Inferior parietal cortex (tissue), 1 donor: ENCODE measurements around the gene RABIF.
"Not testable (repeated sequence)": the region's sequence is repeated elsewhere in the genome, so short reads cannot be mapped to it uniquely, and the experiment has no call there.

Experiments used
- DNase-seq: peaks from one replicate; pipeline ENCODE4 v3.0.0-alpha.2; 2016; ENCODE audit errors: extremely low spot score

The RABIF gene

DNA sequence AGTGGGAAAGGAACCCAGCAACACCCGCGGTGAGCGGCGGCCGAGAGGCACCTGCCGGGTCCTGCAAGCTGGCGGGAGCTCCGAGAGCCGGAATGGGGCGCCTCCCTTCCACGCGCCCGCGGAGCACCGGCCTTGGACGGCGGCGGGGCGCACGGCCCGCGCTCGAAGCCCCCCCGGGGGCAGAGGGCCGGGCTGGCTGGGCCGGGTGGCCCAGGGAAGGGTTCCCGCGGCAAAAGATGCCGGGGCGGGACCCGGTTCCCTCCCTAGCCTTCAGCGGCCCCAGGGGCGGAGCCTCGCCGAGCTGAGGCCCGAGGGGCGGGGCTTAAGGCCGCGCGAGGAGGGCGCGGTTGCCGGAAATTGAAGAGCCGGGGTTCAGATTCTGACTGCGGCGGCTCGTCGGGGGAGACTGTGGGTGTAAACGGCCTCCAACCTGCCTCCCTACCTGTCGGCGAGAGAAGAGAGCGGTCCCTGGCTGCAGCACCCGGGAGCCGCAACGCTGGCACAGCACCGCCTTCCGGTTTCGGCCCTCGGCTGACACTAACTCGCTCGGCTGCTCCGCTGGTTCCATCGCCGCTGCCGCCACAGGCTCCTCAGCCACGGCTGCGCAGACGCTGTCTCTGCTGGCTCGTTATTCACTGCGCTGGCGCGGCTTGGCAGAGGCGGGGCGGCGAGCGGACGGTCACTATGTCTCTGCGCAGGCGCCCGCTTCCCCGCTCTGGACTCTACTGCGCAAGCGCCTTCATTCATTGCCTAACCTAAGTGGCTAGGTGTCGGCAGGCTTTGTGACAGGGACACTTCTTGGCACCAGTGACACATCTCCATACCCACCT is at the start of gene RABIF:
Gene RABIF (minus strand): TSS at position 619 of the 830 bp plus-strand sequence. CDS start 51 bp downstream, at position 568.
- peak; percentile 99 for DNase-seq

DNA sequence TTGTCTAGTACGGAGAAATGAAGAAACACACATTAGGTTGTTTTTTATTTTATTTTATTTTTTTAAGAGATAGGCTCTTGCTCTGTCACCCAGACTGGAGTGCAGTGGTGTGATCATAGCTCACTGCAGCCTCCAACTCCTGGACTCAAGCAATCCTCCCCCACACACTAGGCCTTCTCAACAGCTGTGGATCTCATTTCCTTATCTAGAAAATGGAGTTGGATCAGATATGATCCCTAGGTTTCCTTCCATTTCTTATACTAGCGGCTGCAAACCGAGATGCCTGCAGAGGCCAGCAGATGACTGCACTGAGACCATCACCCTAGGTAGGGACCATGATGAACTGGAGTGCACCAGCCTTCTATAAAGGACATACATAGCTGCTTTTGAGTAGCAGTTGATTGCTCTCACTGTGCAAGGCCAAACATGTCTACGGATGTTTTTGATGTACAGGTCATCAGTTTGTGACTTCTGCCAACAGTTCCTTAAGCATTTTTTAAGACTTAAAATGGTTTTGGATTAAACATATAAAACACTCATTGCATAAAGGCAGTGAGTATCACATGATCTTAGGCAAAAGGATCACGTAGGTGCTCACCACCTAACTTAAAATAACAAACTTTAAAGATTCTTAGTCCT is 49.5 kb upstream of the RABIF start:
- no peak for DNase-seq

DNA sequence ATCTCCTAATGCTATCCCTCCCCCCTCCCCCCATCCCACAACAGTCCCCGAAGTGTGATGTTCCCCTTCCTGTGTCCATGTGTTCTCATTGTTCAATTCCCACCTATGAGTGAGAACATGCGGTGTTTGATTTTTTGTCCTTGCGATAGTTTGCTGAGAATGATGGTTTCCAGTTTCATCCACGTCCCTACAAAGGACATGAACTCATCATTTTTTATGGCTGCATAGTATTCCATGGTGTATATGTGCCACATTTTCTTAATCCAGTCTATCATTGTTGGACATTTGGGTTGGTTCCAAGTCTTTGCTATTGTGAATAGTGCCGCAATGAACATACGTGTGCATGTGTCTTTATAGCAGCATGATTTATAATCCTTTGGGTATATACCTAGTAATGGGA is 47.5 kb upstream of the RABIF start:
- not testable (repeated sequence) for DNase-seq

DNA sequence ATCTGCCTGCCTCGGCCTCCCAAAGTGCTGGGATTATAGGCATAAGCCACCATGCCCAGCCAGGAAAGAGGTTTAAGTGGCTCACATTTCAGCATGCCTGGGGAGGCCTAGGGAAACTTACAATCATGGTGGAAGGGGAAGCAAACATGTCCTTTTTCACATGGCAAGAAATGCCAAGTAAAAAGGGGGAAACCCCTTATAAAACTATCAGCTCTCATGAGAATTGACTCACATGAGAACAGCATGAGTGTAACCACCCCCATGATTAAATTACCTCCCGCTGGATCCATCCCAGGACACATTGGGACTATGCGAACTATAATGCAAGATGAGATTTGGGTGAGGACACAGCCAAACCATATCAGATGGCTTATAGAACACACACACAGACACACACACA is 46.9 kb upstream of the RABIF start:
- DNase-seq = no peak

DNA sequence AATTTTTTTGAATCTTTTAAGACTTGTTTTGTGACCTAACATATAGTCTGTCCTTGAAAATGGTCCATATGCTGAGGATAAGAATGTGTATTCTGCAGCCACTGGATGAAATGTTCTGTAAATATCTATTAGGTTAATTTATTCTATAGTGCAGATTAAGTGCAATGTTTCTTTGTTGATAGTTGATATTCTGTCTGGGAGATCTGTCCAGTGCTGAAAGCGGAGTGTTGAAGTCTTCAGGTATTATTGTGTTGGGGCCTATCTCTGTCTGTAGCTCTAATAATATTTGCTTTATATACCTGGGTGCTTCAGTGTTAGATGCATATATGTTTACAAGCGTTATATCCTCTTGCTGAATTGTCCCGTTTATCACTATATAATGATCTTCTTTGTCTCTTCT is 45.8 kb upstream of the RABIF start:
- no peak for DNase-seq

DNA sequence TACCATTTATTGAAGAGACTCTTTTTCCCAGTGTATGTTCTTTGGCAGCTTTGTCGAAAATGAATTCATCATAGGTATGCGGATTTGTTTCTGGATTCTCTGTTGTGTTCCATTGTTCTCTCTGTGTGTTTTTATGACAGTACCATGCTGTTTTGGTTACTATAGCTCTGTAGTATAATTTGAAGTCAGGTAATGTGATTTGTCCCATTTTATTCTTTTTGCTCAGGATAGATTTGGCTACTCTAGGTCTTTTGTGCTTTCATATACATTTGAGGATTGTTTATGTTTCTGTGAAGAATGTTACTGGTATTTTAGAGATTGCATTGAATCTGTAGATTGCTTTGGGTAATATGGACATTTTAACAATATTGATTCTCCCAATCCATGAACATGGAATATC is 43.5 kb upstream of the RABIF start:
- DNase-seq = no peak

DNA sequence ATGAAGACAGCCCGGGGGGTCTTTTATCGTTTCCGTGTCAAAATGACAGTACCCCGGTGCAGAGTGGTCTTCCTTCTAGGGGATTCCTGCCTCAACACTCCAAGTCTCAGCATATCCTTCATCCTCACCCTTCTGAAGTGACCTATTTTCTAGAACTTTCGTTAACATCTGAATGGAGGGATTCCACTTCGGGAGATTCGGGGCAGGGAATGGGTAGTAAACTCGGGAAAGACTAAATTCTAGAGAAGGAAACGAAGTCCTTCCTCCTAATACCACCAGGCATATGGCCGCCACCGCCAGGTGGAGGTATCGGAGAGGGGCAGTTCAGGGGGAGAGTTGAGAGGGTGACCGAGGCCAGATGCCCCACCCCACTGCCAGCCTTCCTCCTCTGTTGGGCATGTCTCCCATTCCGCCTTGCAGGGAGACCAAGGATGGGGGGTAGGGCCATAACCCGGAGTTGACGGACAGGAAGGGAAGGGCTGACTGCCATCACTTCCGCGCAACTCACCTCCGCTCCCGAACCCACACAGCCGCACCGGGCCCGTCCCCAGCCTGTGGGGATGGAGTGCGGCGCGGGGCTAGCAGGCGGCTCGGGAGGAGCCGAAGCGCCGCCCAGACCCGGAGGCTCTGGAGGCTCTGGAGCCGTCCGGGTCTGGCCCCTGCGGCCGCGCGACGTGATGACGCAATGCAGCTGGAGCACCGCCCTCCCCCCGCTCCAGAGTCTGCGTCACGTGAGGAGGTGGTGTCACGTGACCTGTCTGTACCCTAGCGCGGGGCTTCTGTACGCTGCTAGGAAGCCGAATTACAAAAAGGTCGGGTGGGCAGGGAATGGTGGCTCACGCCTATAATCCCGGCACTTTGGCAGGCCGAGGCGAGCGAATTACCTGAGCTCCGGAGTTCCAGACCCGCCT is 37.9 kb upstream of the RABIF start, which contains the start of gene KLHL12:
Gene KLHL12 (minus strand): TSS at position 654 of the 911 bp plus-strand sequence. CDS start 2,072 bp downstream, outside the sequence.
- peak; percentile 96 for DNase-seq

DNA sequence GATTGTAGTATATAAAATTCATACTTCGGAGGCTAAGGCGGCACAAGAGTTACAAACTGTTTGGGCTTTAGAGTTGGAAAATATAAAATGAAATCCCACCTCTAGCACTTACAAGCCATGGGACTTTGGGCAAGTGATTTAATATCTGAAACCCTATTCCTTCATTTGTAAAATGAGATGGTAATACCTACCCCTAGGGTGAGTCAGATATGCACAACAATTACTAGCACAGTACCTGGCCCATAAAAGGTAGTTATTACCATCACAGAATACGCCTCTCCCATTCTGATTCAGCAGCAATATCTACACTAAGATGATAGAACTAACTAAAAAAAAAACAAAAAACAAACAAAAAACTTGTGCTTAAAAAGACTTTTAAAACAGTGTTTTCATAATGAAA is 34.6 kb upstream of the RABIF start:
- peak; percentile 13 for DNase-seq

DNA sequence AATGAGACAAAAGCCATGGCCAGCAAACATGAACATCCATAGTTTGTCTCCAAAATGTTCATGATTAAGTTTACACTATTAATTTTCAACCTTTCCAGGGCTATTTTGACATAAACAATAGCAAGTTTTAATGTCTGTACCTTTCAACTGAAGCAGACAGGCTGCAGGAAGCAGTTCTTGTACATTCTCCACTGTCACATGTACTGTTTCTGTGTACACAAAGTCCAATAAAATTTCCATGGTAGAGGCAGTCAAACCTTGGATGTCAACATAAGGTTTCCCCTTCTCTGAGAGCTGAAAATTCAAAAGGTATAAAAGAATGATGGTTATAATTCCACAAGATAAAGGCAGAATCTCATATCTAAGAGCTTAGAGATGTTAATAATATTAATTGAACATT is 30.7 kb upstream of the RABIF start:
- no peak for DNase-seq

DNA sequence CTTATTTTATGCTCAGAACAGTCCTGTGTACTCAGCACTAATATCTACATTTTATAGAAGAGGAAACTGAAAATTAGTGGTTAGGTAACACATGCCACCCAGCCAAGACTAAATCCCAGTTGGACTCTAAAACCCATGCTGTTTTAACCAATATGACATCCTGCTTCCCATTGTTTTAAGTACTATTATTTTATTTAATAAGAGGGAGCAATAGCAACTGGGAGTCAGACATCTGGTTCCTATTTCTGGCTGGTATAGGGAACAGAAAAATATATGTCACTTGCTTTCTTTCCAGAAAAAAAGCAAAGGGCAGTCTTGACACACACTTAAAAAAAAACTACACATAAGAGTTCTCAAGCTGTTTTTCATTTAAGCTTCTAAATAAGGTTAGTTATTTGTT is 26.2 kb upstream of the RABIF start:
- no peak for DNase-seq

DNA sequence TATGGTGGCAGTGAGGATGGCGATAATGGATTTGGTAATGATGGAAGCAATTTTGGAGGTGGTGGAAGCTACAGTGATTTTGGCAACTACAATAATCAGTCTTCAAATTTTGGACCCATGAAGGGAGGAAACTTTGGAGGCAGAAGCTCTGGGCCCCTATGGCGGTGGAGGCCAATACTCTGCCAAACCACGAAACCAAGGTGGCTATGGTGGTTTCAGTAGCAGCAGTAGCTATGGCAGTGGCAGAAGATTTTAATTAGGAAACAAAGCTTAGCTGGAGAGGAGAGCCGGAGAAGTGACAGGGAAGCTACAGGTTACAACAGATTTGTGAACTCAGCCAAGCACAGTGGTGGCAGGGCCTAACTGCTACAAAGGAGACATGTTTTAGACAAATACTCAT is 23.5 kb upstream of the RABIF start:
- DNase-seq = not testable (repeated sequence)

DNA sequence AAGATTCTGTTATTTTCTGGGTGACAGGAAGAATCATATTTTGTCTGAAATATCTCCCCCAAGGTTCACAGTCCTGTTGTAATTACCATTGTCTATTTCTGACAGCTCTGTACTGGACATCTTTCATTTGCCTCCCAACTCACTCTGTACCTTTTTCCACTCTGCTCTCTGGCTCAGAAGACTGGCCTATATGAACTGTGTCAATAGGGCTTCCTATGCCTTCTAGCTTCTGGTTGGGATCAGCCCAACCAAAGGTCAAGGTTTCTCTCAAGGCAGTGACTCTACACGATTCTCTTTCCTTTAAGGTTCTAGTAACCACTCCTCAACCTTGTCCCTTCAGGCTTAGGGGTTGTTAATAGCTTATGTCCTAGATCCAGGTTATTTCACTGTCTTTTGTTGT is 20.5 kb upstream of the RABIF start:
- no peak for DNase-seq

DNA sequence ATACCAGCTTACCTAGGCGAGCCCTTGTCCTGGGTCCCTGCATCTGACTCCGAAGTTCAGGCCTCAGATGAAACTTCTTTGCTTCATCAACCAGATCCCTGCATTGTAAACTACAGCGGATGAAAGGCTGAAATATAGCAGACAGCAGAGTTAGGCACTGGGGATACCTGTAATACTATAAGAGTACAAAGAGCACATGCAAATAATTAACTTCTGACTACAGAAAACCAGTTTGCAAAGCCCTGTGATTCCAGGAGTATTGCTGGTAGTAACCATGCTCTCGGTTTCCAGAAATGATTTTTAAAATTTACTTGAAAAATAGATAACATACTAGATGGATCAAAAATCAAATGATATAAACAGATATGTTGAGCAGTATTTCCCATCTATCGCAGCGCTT is 20.0 kb upstream of the RABIF start:
- DNase-seq = no peak

DNA sequence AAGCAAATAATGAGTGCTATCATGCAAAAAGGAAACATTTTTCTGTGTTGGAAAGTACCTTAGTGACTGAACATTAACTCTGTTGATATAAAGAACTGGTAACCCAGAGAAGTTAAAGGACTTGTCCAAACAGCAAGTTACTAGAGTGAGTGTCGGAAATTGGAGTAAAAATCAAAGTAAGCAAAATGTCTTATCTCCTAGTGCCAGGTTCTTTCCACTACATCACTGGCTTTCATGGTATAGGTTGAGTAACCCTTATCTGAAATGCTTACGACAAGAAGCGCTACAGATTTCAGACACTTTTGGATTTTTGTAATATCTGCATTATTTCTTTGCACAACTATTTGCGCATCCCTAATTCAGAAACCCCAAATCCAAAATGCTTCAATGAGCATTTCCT is 16.4 kb upstream of the RABIF start:
- DNase-seq = no peak

DNA sequence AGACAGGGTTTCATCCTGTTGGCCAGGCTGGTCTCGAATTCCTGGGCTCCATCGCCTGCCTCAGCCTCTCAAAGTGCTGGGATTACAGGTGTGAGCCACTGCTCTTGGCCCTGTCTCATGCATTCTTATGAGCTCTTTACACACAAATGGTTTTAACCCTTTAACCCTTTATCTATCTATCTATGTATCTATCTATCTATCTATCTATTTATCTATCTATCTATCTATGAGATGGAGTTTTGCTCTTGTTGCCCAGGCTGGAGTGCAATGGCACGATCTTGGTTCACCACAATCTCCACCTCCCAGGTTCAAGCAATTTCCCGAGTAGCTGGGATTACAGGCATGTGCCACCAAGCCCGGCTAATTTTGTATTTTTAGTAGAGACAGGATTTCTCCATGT is 14.9 kb upstream of the RABIF start:
- DNase-seq = not testable (repeated sequence)

DNA sequence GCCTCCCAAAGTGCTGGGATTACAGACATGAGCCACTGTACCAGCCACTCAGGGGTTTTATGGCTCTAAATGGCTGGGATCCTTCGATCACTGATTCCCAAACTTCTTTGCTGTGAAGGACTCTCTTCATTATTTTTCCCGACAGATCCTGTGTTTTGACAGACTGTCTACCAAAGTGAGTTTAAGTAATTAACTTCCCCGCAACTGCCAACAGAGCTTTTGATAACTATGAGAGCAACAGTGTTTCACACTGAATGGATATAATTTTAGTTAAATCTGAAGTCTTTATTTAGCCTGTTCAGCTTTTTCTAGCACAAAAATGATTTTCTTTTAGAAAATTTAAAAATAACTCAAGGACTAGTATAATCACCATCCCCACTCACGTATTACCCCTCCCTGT is 12.6 kb upstream of the RABIF start:
- no peak for DNase-seq

DNA sequence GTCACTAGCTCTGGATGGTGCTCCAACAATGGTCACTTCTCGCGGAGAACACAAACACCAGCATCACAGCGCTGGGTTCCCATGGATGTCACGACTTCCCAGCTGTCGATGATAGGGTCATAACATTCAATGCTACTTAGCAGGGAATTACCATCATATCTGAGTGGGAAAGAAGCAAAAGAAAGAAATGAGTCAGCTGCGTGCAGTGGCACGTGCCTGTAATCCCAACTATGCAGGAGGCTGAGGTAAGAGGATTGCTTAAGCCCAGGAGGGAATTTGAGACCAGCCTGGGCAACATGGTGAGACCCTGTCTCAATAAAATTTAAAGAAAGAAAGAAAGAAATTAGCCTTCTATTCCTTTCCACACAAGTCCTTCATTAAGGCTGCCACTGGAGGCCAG is 3.6 kb upstream of the RABIF start:
- DNase-seq = no peak

DNA sequence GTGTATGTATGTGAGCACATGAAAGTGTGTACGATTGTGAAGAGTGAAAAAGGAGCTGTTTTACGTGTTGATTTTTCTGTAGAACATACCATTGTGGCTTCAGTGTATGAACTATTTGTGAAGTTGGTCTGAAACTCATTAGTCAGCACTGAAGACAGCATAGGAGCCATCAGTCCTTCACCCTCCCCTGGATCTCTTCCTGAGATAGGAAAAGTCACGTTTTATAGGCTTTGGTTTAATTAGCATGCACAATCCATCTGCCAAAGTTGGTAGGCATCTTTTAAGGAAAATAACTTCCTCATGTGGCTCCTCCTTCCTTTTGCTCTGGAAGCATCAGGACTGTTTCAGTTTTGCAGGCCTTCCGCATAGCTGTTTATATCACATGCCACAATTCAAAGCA is 1.4 kb upstream of the RABIF start:
- no peak for DNase-seq

DNA sequence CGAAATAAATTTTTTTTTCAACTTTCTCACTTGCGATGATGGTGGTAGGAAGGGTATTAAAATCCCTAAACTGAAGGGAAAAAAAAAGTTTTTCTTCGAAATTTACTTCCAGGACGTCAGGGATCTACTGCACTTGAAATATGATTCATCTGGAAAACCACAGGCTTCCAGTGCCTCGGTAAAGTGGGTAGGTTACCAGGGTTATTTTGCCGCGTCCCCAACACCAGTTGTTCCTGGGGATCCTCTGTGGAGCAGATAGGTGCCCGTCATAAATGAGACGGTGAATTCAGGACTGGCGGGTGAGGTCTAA is 773 bp downstream of the RABIF start:
- DNase-seq = no peak

DNA sequence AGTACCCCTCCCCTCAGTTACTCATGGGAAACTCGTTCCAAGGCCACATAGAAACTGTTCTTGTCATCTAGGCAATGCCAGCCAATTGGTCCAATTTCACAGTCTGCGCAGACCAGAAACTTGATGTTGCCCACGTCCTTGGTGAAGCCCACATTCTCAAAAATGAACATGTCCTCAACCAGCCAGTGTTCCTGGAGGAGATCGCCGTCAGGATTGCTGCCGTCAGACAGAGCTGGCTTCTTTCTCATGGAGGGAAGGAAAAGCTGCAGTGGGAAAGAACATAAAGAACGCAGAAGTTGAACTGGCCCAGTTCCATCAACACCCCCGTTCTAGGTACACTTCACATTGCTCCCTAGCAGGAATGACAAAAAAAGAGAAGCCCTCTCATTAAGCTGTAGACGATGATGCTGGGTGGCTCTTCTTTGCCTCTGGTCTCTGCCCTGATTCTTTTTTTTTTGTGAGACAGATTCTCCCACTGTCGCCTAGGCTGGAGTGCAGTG is 7.9 kb downstream of the RABIF start:
- DNase-seq = no peak

DNA sequence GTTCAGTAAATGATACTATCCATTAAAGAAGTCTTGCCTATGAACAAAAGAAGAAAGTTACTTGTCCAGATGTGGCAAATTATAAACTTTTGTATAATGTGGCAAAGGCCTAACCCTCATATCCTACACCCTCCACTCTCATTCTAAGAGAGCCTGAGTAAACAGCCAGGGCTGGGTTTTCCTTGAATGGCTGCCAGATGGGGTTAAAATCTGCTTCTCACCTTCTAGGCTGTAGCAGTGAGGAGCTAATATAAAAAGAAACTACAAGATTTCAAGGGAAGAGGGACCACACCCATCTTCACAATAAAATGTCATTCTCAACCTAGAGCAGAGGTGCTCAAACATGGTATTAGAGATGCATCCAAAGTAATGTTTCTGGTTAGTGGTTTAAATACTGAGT is 8.9 kb downstream of the RABIF start:
- DNase-seq = no peak

DNA sequence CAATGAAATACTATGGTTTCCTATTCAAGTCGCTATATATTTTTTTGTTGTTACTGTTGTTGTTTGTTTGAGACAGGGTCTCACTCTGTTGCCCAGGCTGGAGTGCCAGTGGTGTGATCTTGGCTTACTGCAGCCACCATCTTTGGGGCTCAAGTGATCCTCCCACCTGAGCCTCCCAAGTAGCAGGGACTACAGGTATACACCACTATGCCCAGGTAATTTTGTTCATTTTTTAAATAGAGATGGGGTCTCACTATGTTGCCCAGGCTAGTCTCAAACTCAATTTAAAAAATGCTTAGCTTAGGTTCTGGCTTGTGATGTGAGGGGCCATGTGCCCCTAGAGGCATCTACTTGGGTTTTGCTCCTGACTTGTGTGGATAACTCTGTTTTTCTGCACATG is 9.8 kb downstream of the RABIF start:
- no peak for DNase-seq
